RWPE2 (cell line): ENCODE measurements around the gene ERH.

Experiments used
- ATAC-seq: fragments of 200-7000 bp; cut with Tn5 transposase; 3 replicates; pipeline ENCODE4 v1.9.1; 2021; ENCODE audit warnings: low read depth
- DNase-seq: peaks from one replicate; pipeline ENCODE4 v3.0.0-alpha.2; 2020; ENCODE audit warnings: low spot score
- H3K27ac ChIP-seq: fragments of 450-650 bp; 2 replicates; pipeline ENCODE4 v1.5.1; 2017; ENCODE audit warnings: mild to moderate bottlenecking; ENCODE audit not compliant: poor library complexity, severe bottlenecking
- H3K27me3 ChIP-seq: fragments of 250-450 bp; sonication (Bioruptor Pico); 2 replicates; pipeline ENCODE4 v1.5.1; 2021; ENCODE audit warnings: mild to moderate bottlenecking, moderate library complexity; ENCODE audit not compliant: insufficient read depth, poor library complexity, severe bottlenecking
- H3K36me3 ChIP-seq: fragments of 250-450 bp; sonication (Bioruptor Pico); 2 replicates; pipeline ENCODE4 v1.5.1; 2020; ENCODE audit warnings: low read depth, mild to moderate bottlenecking, moderate library complexity
- H3K4me1 ChIP-seq: fragments of 250-450 bp; sonication (Bioruptor Pico); 2 replicates; pipeline ENCODE4 v1.5.1; 2021; ENCODE audit warnings: mild to moderate bottlenecking, moderate library complexity; ENCODE audit not compliant: insufficient read depth, poor library complexity, severe bottlenecking
- H3K4me3 ChIP-seq: fragments of 250-450 bp; sonication (Bioruptor Pico); 2 replicates; pipeline ENCODE4 v1.5.1; 2021; ENCODE audit warnings: mild to moderate bottlenecking, moderate library complexity; ENCODE audit not compliant: severe bottlenecking
- H3K9me3 ChIP-seq: fragments of 250-450 bp; sonication (Bioruptor Pico); 2 replicates; pipeline ENCODE4 v1.5.1; 2021; ENCODE audit warnings: mild to moderate bottlenecking, moderate library complexity; ENCODE audit not compliant: severe bottlenecking
- TF ChIP-seq, protein P1 (sequence below): fragments of 450-650 bp; IDR thresholded peaks from one replicate; pipeline ENCODE4 v1.5.1; 2017; ENCODE audit warnings: mild to moderate bottlenecking, moderate library complexity; ENCODE audit not compliant: poor library complexity, severe bottlenecking

Gene ERH

DNA sequence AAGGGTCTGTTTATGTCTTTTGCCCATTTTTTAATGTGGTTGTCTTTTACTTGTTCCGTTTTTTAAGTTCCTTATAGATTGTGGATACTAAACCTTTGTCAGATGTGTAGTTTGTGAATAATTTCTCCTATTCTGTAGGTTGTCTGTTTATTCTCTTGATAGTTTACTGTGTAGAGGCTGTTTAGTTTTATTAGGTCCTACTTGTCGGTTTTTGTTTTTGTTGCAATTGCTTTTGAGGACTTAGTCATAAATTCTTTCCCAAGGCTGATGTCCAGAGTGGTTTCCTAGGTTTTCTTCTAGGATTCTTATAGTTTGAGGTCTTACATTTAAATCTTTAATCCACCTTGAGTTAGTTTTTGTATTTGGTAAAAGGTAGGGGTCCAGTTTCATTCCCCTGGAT is 34.3 kb upstream of the ERH start:
- Histone ChIP-seq H3K4me3 (no peak overlapping the region), H3K36me3 (peaks cover 5% of the 10 kb centered on the region), H3K4me1 (peaks cover 3% of the 10 kb centered on the region), H3K27ac (no peak overlapping the region), H3K9me3 (no peaks in the 10 kb centered on the region), H3K27me3 (no peaks in the 10 kb centered on the region)
- TF ChIP-seq, protein P1, sequence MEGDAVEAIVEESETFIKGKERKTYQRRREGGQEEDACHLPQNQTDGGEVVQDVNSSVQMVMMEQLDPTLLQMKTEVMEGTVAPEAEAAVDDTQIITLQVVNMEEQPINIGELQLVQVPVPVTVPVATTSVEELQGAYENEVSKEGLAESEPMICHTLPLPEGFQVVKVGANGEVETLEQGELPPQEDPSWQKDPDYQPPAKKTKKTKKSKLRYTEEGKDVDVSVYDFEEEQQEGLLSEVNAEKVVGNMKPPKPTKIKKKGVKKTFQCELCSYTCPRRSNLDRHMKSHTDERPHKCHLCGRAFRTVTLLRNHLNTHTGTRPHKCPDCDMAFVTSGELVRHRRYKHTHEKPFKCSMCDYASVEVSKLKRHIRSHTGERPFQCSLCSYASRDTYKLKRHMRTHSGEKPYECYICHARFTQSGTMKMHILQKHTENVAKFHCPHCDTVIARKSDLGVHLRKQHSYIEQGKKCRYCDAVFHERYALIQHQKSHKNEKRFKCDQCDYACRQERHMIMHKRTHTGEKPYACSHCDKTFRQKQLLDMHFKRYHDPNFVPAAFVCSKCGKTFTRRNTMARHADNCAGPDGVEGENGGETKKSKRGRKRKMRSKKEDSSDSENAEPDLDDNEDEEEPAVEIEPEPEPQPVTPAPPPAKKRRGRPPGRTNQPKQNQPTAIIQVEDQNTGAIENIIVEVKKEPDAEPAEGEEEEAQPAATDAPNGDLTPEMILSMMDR, result no peak
- no peak for ATAC-seq
- no peak for DNase-seq

DNA sequence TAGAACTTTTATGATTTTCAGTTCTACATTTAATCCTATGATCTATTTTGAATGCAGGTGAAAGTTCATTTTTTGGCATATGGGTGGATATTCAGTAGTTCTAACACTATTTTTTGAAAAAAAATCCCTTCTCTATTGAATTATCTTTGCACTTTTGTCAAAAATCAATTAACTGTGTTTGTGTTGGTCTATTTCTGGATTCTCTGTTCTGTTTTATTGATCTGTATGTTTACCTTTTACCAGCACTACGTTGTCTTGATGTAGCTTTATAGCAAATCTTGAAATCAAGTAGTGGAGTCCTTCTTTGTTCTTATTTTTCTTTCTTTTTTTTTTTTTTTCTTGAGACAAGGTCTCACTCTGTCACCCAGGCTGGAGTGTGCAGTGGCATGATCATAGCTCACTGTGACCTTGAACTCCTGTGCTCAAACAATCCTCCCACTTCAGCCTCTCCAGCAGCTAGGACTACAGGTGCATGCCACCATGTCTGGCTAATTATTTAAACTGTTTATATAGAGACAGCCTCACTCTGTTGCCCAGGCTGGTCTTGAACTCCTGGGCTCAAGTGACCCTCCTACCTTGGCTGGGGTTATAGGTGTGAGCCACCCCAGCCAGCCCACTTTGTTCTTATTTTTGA is 32.3 kb upstream of the ERH start:
- DNase-seq, result no peak
- H3K4me3 ChIP-seq, result no peak overlapping the region
- H3K27me3 ChIP-seq, result no peaks in the 10 kb centered on the region
- no peak for ATAC-seq
- no peaks in the 10 kb centered on the region for H3K9me3 ChIP-seq
- no peak overlapping the region for H3K27ac ChIP-seq
- peaks cover 23% of the 10 kb centered on the region for H3K36me3 ChIP-seq
- TF ChIP-seq, protein P1, result no peak
- peaks cover 4% of the 10 kb centered on the region for H3K4me1 ChIP-seq

DNA sequence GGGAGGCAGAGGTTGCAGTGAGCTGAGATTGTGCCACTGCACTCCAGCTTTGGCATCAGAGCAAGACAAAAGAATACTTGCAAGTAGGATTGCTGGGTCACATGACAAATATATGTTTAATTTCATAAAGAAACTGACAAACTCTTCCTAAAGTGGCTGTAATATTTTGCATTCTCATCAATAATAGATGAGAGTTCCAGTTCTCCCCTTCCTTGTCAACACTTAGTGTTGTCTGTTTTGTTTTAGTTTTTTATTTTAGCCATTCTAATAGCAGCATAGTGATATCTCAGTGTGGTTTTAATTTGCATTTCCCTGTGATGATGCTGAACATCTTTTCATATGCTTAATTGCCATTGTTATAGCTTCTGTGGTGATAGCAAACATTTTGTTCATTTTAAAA is 31.5 kb upstream of the ERH start:
- ATAC-seq (no peak), DNase-seq (no peak)
- Histone ChIP-seq H3K4me1 (peaks cover 4% of the 10 kb centered on the region), H3K27me3 (no peaks in the 10 kb centered on the region), H3K4me3 (no peak overlapping the region), H3K36me3 (peaks cover 30% of the 10 kb centered on the region), H3K9me3 (no peaks in the 10 kb centered on the region), H3K27ac (no peak overlapping the region)
- TF ChIP-seq, protein P1, result no peak

DNA sequence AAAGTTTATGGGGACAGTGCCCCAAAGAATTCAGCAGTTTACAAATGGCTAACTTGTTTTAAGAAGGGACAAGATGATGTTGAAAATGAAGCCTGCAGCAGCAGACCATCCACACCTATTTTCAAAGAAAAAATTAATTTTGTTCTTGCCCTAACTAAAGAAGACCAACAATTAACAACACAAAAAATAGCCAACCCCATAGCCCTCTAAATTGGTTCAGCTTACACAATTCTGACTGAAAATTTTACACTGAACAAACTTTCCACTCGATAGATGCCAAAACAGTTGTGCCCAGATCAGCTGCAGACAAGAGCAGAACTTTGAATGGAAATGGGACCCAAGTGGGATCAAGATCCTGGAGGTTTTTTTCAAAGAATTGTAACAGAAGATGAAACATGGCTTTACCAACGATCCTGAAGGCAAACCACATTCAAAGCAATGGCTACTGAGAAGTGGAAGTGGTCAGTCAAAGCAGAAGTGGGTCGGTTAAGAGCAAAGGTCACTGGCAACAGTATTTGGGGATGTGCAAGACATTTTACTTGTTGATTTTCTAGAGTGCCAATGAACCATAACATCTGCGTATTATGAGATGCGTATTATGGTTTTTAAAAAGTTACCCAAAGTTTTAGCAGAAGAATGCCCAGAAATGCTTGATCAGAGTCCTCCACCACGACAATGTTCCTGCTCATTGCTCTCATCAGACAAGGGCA is 30.3 kb upstream of the ERH start:
- Histone ChIP-seq H3K9me3 (no peaks in the 10 kb centered on the region), H3K4me3 (no peak overlapping the region), H3K27ac (no peak overlapping the region), H3K27me3 (no peaks in the 10 kb centered on the region), H3K36me3 (peaks cover 42% of the 10 kb centered on the region), H3K4me1 (peaks cover 4% of the 10 kb centered on the region)
- DNase-seq (no peak), ATAC-seq (no peak)
- TF ChIP-seq, protein P1, result no peak

DNA sequence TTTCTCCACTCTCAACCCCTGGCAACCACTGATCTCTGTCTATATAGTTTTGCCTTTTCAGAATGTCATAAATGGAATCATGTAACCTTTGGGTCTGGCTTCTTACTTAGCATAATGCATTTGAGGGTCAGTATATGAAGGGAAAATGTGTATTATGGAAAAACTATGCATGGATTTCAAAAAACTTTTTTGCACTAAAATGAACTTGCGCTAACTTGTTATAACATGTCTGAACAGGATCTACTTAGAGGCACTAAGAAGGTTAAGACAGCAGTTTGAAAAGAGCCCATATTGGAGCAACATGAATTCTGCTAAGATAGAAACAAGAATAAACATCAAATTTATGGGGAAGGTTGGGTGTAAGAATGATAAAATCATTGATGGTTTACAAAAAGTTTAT is 29.5 kb upstream of the ERH start:
- no peak for ATAC-seq

More for the DNA sequence above, 29.5 kb upstream of the ERH start:
- TF ChIP-seq, protein P1, result no peak
- Histone ChIP-seq H3K36me3 (peaks cover 43% of the 10 kb centered on the region), H3K4me3 (no peak overlapping the region), H3K9me3 (no peaks in the 10 kb centered on the region), H3K27ac (no peak overlapping the region), H3K27me3 (no peaks in the 10 kb centered on the region), H3K4me1 (peaks cover 4% of the 10 kb centered on the region)
- no peak for DNase-seq
